GM12874 (cell line): ENCODE measurements around the gene KRT77.

ENCODE experiments used
- TF ChIP-seq, protein P1 (sequence below): IDR thresholded peaks from 2 replicates; pipeline ENCODE4 v1.5.1; 2011; ENCODE audit warnings: low read depth, mild to moderate bottlenecking, control low read depth, low read length, moderate library complexity; ENCODE audit not compliant: insufficient read depth

The KRT77 gene

DNA sequence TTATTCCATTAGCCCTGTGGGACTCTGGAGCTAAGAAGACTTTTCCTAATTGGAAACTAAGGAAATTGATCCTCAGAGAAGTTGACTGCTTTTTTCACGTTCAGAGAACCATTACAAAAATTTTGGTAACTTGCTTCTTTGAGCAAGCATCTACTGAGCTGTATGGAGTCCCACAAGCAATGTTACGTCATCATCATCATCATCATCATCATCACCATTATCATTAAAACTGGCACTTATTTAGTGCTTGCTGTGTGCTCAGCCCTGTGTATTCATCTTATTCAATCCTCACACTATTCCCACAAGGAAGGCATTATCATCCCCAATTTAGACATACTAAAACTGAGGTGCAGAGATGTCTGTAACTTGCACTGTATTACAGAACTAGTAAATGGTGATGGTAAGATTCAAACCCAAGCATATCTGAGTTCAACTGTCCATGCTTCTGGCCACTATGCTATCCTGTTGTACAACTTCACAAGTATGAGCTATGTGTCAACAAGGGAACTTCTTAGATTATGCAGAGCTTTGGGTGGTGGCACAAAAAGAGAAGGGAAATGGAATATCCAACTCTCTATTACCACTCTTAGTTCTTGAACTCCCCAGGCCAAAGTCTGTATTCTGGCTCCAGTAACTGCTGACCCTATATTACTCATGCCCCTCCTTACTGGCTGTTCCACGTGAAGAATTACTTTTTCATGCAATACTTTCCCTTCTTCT lies 29.5 kb downstream of the KRT77 start:
- TF ChIP-seq, protein P1, sequence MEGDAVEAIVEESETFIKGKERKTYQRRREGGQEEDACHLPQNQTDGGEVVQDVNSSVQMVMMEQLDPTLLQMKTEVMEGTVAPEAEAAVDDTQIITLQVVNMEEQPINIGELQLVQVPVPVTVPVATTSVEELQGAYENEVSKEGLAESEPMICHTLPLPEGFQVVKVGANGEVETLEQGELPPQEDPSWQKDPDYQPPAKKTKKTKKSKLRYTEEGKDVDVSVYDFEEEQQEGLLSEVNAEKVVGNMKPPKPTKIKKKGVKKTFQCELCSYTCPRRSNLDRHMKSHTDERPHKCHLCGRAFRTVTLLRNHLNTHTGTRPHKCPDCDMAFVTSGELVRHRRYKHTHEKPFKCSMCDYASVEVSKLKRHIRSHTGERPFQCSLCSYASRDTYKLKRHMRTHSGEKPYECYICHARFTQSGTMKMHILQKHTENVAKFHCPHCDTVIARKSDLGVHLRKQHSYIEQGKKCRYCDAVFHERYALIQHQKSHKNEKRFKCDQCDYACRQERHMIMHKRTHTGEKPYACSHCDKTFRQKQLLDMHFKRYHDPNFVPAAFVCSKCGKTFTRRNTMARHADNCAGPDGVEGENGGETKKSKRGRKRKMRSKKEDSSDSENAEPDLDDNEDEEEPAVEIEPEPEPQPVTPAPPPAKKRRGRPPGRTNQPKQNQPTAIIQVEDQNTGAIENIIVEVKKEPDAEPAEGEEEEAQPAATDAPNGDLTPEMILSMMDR = no peak

DNA sequence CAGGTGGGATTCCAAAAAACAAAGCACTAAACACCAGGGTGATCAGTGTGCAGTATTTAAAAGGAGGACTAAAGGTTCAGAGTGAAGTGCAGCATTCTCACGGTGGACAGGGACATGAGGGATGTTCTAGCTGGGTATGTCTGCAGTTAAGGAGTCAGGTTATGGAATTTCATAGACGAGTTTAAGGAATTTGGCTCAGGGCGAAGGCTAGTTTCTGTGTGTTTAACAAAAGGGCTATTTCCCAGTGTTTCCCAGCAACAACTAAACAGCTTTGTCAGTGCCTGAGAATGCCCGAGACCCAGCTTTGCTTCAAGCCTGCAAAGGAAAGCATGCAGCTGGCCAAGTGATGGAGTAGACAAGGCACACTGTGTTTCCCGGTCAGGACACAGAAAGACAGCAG lies 30.1 kb downstream of the KRT77 start:
- TF ChIP-seq, protein P1 = no peak

DNA sequence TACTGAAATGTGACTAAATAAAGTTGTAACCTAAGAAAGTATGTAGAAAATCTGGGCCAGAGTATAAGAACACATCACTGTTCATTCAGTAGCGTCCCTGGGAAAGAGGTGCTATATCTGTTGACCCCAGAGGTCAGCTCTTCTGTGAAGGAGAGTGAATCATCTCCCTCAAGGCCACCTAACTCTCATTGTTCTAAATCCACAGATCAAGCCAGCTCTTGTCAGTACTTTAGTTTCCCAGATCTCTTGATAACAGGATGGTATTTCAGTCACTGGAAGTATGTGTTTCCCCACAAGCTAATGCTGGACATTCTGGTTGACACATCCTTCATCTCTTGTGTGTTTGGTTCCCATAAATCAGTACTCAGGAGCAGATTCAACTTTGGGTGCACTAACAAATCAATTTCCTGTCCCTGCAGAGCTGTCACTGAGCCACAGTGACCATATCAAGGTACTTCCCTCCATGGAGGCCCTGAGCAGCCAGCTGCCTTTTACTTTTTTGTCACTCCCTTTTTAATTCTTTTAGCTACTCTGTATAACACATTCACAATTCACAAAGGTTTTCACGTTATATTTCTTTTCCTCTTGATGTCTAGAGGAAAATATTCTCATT lies 30.9 kb downstream of the KRT77 start:
- TF ChIP-seq, protein P1 = no peak

DNA sequence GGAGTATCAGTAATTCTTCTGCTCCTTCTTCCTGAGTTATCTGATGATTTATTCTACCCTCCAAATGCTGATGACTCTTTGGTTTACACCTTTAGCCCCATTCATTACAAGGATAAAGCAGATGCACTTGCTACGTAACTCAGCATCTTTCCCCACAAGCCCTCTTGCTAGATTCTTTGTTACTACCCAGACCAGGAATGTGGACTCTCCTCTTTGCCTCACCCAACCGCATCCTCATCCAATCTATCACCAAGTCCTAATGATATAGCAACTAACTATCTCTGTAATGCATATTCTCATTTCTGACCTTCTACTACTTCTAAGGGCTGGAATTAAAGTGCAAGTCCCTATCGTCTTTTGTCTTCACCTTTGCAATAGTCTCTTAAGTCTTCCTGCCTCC lies 32.4 kb downstream of the KRT77 start:
- TF ChIP-seq, protein P1 = no peak

DNA sequence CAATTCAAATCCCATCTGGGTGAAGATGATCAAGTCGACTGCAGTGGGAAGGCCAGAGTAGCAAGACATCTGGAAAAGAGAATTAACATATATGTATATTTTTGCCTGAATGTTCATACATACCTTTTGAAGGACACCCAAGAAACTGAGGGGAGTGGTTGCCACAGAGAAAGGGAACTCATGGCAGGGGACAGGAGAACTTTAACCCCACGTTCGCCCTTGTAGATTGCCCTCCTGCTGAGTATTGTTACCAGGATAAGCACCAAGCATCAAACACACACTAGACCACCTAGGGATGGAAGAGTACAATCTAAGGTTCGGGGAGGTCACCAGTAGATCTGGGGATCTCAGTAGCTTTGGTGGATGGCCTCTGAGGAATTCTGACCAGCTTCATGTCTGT lies 32.8 kb downstream of the KRT77 start:
- TF ChIP-seq, protein P1 = no peak

DNA sequence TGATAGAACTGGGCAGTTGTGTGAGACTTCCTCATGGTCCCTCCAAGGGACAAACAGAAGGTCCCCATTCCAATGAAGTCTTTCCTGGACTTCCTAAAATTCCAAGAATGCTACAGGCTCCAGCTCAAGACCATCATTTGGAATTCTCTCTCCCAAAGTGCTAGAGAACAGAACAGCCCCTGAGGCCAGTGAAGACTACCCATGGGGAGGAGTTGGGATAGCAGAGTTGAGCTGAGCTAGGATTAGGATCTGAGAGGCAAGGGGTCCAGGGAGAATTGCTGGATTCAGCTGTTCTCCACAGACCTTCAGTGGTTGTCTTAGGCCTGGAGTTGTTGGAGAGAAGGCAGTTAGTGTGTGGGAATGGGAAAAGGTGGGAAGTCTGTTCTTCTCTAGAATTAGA lies 33.9 kb downstream of the KRT77 start:
- TF ChIP-seq, protein P1 = no peak

DNA sequence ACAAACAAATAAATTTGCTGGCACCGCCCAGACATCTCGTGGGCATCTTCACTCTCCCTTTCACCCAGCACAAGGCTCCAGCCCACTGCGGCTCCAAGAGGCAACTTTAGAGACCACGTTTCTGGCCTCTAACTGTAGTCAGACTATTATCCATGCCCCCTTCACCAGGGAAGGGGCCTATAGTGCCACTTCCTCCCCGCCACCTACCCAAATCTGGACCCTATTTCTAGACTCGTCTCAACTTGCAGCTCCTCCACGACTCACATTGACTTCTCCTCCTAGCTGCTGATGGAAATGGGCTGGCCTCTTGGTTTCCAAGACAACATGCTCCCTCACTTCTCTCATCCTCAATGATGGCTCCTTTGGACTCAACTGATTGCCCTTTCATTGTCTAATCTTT lies 35.4 kb downstream of the KRT77 start:
- TF ChIP-seq, protein P1 = no peak
